ENCODE measurements around the gene PRIMPOL.

Gene PRIMPOL

DNA sequence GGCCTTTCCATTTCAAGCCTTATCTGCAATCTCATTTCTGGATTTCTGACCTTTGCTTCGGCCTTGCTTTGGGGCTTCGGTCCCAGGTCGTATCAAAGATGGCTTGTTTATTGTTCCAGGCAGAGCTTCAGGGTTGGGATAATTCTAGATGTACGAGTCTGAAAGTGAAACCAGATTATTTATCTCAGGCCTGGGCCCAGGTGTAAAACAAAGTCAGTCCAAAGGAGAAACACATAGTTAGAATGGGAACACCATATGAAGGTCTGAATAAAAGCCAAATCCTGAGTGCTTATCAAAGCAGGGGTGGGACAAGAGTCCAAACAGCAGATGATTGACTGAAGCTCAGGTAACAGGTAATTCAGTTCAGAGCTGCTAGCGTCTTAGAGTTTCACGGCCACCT, 17.1 kb downstream of the PRIMPOL start:
- DNase-seq (ENCODE audit: low read depth) = no peak

- no peak for DNase-seq (ENCODE audit: low read depth)
Observed at GRCh38 chr4:184668096-184668495, 18.6 kb downstream of the PRIMPOL start.

- no peak for DNase-seq (ENCODE audit: low read depth)
Observed at GRCh38 chr4:184668511-184669114, 19.1 kb downstream of the PRIMPOL start.

GRCh38 chr4:184669251-184669650, 19.7 kb downstream of the PRIMPOL start:
- no peak for DNase-seq (ENCODE audit: low read depth)

GRCh38 chr4:184671101-184671500, 21.6 kb downstream of the PRIMPOL start:
- DNase-seq (ENCODE audit: low read depth) = no peak

DNA sequence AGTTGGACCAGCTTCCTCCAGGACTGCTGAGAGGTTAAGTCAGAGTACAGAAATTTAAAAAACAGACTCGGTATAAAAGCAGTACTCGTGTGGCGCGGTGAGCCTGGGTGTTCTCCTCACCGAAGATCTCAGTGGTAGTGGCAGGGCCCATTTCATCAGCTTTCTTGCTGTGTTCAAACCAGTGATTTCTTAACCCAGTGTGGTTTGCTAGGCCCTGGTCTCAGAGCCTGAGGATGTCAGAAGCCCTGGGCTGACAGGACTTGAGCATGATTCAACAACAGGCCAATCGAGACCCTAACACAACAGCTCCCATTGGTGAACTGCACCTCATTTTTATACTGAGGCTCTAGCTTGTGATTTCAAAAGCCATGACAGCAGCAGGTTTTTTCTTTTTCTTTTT, 23.2 kb downstream of the PRIMPOL start:
- no peak for DNase-seq (ENCODE audit: low read depth)

- DNase-seq (ENCODE audit: low read depth) = peak; percentile 64
Observed at GRCh38 chr4:184674011-184674410, 24.5 kb downstream of the PRIMPOL start.

- DNase-seq (ENCODE audit: low read depth) = no peak
Observed at GRCh38 chr4:184675018-184675417, 25.5 kb downstream of the PRIMPOL start.

DNA sequence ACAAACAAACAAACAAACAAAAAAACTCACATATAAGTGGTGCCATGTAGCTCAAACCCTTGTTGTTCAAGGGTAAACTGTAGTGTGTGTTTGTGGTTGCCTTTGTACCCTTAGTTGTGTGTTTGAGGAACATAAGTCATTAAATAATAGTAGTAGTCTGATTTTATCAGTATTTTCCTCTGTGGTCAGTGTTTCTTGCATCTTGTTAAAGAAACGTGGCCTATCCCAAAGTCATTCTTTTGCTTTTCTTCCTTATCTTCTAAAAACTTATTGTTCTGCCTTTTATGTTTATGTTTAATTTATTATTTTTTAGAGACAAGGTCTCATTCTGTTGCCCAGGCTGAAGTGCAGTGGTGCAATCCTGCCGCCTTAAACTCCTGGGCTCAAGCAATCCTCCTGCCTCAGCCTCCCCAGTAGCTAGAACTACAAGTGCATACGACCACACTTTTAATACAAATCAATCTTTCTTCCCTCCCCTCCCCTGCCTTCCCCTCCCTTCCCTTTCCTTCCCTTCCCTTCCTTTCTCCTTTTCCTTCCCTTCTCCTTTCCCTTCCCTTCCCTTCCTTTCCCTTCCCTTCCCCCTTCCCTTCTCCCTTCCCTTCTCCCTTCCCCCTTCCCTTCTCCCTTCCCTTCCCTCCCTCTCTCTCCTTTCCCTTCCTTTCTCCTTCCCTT, 26.4 kb downstream of the PRIMPOL start:
- DNase-seq (ENCODE audit: low read depth) = no peak

DNA sequence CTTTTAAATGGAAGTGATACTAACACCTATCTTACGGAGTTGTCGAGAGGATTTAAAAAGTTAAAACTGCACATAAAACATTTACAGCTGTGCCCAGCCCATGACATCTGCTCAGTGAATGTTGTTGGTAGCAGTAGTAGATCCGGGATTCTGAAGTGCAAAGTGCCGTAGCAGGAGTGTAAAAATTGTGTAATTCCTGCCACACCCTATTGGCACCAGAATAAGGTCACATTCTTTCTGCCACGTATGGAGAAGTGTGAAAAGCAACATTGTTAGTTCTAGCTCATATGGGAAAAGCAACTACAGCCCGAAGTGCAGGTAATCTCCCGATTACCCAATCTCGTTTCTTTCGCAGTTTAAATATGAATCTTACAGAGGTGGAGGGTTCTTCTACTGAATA, 31.2 kb downstream of the PRIMPOL start:
- DNase-seq (ENCODE audit: low read depth) = no peak

DNA sequence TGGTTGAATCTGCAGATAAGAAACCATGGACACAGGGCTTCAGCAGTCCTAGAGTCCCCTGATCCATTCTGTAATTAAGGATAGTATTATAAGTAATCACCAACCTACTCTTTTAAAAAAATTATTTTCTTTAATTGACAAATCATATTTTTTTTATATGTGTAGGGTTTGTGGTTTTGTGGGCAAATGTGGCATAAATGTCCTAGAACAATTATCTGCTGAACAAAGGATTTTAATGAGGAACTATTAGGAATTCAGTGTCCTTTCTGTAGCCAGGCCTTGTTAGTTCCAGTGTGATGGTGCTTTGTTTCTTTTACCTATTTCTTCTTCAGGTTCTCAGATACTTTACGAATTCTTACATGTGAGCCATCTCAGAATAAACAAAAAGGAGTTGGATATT, 32.4 kb downstream of the PRIMPOL start:
- no peak for DNase-seq (ENCODE audit: low read depth)

DNA sequence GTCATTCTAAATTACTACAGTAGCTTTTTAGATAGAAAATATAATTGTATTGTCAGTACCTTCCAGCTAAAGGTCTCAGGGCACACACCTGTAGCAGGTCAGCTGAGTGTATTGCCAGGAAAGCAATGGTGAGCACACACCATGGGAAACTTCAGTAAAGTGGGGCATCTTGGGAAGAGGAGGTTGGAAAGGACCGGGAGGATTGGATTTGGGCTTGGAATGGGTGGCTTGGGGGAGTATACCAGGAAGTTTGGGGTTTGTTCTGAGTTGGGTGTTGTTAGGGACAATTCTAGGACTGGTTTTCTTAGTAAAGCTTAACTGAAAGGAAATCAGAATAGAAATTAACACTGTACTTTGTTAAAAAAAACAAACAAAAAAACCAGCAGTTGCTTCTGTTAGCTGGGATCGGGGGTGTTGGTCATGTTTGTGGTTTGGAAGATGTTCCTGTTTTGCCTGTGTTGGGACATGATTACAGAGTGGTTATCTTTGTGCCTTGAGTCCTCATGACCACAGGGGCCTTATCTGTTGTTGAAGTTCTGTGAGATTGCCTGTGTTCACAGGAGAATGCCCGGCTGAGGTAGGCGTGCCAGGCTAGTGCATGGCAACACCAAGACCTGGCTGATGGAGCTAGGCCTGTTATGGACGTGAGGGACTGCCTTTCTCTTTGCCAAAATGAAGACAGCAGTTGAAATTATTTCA, 35.1 kb downstream of the PRIMPOL start:
- DNase-seq (ENCODE audit: low read depth) = no peak

DNA sequence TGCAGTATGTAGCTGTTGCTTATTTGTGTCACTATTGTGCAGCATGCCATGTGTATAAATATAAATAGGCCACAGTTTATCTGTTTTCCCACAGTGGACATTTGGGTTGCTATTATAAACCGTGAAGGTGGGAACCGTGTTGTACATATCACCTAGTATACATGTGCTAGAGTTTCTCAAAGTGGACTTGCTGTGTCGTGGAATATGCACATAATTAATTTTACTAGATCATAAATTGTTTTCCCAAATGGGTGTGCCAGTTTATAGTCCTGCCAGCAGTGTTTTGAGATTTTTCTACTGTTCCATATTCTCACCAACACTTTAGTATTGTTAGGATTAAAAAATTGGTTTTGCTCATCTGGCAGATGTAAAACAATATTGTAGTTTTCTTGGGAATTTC, 38.5 kb downstream of the PRIMPOL start:
- no peak for DNase-seq (ENCODE audit: low read depth)

DNA sequence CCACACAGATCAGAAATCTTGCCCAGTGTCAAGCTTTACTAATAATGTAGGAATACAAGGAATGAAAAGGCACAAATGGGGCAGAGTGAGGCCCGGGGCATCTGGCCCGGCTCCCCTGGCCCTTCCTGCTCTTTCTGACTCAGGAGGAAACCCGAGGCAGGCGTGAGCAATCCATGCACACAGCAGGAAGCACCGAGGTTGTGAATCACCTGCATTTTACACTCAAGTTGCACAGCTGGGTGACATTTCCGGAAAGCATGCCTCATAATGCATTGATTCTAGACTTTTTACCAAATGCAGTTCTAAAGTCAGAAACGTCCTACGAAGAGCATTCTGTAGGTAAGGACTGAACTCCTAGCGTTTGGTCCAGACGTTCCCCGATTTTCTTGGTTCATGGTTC, 38.9 kb downstream of the PRIMPOL start:
- peak; percentile 70 for DNase-seq (ENCODE audit: low read depth)

DNA sequence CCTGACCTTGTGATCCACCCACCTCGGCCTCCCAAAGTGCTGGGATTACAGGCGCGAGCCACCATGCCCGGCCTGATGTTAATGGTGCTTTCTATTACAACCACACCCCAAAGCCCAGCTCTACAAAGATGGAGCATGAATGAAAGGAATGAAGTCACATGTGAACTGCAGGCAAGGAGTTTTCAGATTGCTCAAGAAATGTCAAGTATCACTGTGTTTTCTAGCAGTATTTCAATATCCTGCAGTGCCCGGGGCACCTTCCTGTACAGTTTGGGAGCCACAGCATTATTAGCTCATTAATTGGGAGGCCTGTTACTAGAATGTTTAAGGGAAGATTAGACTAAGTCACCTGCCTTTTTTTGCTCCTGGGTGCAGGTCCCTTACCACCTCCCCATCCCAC, 40.1 kb downstream of the PRIMPOL start:
- DNase-seq (ENCODE audit: low read depth) = no peak

DNA sequence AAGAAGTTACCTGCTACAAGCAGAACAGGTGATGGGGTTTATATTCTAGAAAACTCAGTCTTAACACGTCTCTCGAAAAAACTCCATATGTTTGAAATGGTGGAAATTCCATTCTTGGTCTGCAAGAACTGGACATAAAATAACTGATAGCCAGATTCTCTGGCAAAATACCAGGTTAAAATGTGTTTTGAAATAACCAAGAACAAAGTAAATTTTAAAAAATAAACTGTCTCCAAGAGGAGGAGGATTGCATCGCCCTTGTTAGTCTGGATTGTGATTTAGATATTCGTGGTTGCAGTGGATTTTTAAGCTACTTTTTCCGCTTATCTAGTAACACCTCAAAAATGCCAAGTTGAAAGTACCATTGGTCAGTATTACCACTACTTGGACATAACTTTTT, 43.5 kb downstream of the PRIMPOL start:
- DNase-seq (ENCODE audit: low read depth) = peak; percentile 47

DNA sequence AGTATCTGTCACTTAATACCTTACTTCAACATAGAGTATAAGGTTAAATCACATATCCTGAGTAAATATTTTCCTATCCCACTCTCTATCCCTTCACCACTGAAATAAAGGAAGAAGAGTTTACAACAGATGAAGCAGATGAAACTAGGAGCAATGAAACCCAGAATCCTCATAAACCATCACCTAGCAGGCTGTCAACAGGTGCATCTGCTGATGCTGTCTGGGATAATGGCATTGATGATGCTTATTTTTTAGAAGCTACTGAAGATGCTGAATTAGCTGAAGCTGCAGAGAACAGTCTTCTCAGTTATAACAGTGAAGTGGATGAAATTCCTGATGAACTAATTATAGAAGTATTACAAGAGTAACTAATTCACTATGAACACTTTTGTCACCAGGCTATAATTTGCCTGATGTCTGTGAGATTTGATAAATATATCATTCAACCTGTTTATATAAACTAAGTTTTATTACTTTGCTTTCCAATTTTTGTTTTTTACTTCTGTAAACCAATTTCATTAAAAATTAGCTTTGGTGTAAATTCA, 44.9 kb downstream of the PRIMPOL start:
- DNase-seq (ENCODE audit: low read depth) = no peak

DNA sequence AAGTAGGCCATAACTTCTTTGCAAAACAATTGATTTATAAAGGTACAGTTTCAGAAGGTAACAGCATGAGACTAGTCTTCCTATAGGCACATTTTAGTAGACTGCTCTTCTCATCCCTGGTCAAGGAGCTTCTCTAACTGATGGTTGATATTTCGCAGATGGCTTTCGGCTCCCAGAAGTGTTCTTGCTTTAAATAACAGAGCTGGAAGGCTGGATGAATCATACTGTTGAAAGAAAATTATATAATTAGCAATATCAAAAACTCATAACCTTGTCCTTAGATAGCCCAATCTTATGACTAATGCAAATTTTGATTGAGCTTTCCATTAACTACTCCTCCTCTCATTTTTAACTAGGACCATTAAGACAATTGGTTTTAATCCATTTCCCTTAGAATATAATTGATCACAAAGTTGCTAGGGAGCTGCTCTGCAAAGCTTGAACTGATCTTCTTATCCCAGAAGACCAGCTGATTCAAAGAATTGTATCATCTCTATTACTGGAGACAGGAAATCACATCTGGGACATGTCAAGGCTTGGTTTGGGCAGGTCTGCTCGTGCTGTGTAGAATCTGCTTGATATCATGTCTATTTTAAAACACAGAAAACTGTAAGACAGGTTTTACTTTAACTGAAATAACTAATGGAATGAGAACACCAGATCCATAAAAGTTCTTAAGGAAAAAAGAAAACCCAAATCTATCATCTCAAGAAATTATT, 45.8 kb downstream of the PRIMPOL start:
- DNase-seq (ENCODE audit: low read depth) = no peak

DNA sequence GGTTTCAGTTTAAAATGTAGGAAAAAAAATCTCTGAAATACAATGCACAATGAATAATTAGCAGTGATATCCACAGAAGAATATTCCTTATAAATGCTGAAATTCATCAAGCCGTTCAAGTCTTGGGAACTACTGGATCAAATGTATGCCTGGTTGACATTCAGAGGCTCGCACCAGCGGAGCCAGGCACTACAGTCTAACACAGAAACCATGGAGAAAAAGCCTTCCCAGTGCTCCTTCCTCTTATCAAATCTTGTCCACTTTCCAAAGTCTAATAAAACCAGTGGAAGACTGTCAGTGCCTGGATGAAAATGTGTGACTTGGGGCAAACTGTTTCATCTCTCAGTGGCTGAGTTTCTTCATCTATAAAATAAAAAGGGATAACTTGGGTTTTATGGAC, 48.4 kb downstream of the PRIMPOL start:
- DNase-seq (ENCODE audit: low read depth) = no peak

DNA sequence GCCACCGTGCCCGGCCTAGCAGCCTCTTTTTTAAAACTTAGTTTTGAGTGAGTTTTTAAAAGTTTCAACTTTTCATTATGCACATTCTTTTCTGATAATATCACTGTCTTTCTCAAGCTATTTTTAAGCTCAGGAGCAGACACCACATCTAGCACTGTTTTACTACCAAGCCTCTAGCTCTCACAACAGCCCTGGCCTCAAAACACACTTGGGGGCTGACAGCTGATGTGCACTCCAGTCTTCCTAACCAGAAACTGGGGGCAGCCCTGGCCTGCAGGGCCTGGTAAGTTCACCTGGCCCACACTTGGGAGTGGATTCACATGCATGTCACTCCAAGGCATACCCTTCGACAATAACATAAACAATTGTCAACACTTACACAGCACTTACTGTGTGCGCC, 50.4 kb downstream of the PRIMPOL start:
- DNase-seq (ENCODE audit: low read depth) = no peak

DNA sequence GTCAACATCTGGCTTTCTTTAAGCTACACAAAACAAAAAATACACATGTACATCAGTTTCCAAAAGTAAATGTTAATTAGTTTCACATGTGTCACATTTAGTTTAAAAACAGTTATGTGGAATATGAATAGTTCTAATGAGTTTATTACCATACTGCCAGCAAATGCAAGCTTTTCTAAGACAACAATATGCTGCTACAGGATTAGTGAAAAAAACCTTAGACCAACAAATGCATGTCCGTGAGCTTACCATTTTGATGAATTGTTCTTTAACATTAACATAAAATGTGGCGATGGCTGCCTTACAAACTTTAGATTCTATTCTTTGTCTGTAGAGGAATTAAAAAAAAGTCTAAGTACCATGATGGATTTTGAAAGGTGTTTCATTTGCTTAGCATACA, 52.6 kb downstream of the PRIMPOL start:
- DNase-seq (ENCODE audit: low read depth) = no peak

DNA sequence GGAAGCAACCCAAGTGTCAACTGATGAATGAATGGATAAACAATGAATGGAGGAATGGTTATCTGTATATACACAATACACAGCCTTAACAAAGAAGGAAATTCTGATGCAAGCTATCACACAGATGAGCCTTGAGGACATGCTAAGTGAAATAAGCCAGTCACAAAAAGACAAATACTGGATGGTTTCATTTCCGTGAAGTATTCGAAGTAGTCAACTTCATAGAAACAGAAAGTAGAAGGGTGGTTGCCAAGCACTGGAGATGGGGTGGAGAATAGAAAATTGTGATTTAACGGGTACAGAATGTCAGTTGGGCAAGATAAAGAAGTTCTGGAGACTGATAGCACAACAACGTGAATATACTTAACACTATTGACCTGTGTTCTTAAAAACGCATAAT, 56.2 kb downstream of the PRIMPOL start:
- DNase-seq (ENCODE audit: low read depth) = no peak

- no peak for DNase-seq (ENCODE audit: low read depth)
Observed at GRCh38 chr4:184706453-184706852, 56.9 kb downstream of the PRIMPOL start.

All from fibroblast of gingiva (primary cell).